Spinal cord (tissue), 10 donors: ENCODE measurements around the gene LPGAT1. TPM values are rescaled to one million over a fixed set of nuclear protein-coding genes. Genes with fewer than 3 reads are reported as not detected.
"Not testable (repeated sequence)": the region's sequence is repeated elsewhere in the genome, so short reads cannot be mapped to it uniquely, and the experiment has no call there.

Source experiments
- DNase-seq, 6 donors: peaks; one replicate each; pipeline versions ENCODE4 v3.0.0 to v3.0.0-alpha.2; 2013 to 2015; ENCODE audit warnings: low spot score in 6 of 6, low read depth in 4 of 6
- H3K27ac ChIP-seq: one replicate; pipeline ENCODE4 v1.5.1; 2013; ENCODE audit warnings: low read depth, low read length, control low read depth
- H3K27me3 ChIP-seq: one replicate; pipeline ENCODE4 v1.6.1; 2013; ENCODE audit warnings: low read length; ENCODE audit not compliant: control insufficient read depth, insufficient read depth
- H3K36me3 ChIP-seq: one replicate; pipeline ENCODE4 v1.6.1; 2013; ENCODE audit warnings: low read length; ENCODE audit not compliant: control insufficient read depth, insufficient read depth
- H3K4me1 ChIP-seq: one replicate; pipeline ENCODE4 v1.6.1; 2013; ENCODE audit warnings: low read length; ENCODE audit not compliant: control insufficient read depth, insufficient read depth
- H3K4me3 ChIP-seq: one replicate; pipeline ENCODE4 v1.5.1; 2013; ENCODE audit warnings: low read depth, low read length, control low read depth
- H3K9me3 ChIP-seq: one replicate; pipeline ENCODE4 v1.6.1; 2013; ENCODE audit warnings: low read length; ENCODE audit not compliant: control insufficient read depth, insufficient read depth
- WGBS: methylation state at CpG from one replicate; pipeline ENCODE4 v1.1.5; 2013; ENCODE audit warnings: missing lambda C conversion rate; ENCODE audit not compliant: insufficient coverage; 5-methylcytosine and 5-hydroxymethylcytosine counted together
- polyA plus RNA-seq, 2 donors: library from polyadenylated mRNA; unstranded; fragments of 120-200 nt; gene quantifications; one replicate each; pipeline ENCODE4 v1.2.1, GENCODE V29; 2013; ENCODE audit not compliant: insufficient read length in 2 of 2
- small RNA-seq: library from RNA; depleted of rRNA; stranded (forward); fragments of <200 nt; gene quantifications from one replicate; pipeline ENCODE3, GENCODE V24; 2014; ENCODE audit warnings: low replicate concordance
- total RNA-seq, 2 donors: library from RNA; depleted of rRNA in 1 of 2; stranded (reverse); fragments of 120-200 nt in 1 of 2; fragments of >200 nt in 1 of 2; gene quantifications; one replicate each; pipeline versions ENCODE4 v1.2.3 to v1.2.4, GENCODE V29; 2013 to 2014
- donor health status: healthy.

LPGAT1 gene
- total and polyA plus RNA-seq, 4 donors: 25.6 to 73.0 (median 37.0) TPM

DNA sequence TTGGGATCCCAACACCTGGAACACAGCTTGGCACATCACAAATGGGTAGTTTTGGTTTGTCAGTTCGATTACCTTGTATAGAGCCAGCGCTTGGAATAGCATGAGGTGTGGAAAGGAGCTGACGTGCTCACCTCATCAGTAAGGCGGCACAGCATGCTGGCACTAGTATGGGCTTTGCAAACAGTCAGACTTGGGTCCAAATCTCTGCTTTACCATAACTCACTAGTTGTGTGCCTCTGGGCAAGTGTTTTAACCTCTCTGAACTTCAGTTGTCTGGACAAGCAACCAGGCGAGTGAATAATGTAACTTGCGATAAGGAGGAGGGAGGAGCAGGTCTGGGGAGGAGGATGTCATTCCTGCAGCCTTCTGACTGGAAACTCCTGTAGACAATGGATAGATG, 128.8 kb downstream of the LPGAT1 start:
- WGBS: 95% methylated on average over 5 of the region's 6 CpGs
- H3K36me3 ChIP-seq: no peaks in the 10 kb centered on the region
- no peak for DNase-seq
- no peak overlapping the region for H3K4me3 ChIP-seq
- H3K4me1 ChIP-seq: peaks cover 13% of the 10 kb centered on the region
- H3K27me3 ChIP-seq: peaks cover 14% of the 10 kb centered on the region
- H3K9me3 ChIP-seq: no peaks in the 10 kb centered on the region
- no peak overlapping the region for H3K27ac ChIP-seq

- H3K27ac ChIP-seq: no peak overlapping the region
- peaks cover 14% of the 10 kb centered on the region for H3K27me3 ChIP-seq
- H3K9me3 ChIP-seq: no peaks in the 10 kb centered on the region
- no peaks in the 10 kb centered on the region for H3K36me3 ChIP-seq
- no peak overlapping the region for H3K4me3 ChIP-seq
- WGBS: 44% methylated on average over 14 of the region's 16 CpGs
- H3K4me1 ChIP-seq: peaks cover 13% of the 10 kb centered on the region
- no peak for DNase-seq
These were observed 131.5 kb downstream of the LPGAT1 start for GRCh38 chr1:211699059-211699458.

- WGBS: 21% methylated on average over 23 of the region's 29 CpGs
- H3K27ac ChIP-seq: no peak overlapping the region
- DNase-seq: peak in 2 of 6 donors; percentile 59 to 60
- peaks cover 13% of the 10 kb centered on the region for H3K4me1 ChIP-seq
- peaks cover 14% of the 10 kb centered on the region for H3K27me3 ChIP-seq
- no peaks in the 10 kb centered on the region for H3K9me3 ChIP-seq
- peak overlapping the region; percentile 26 for H3K4me3 ChIP-seq
- H3K36me3 ChIP-seq: no peaks in the 10 kb centered on the region
These were observed 132.2 kb downstream of the LPGAT1 start for GRCh38 chr1:211698161-211699026.

GRCh38 chr1:211697356-211697755, 133.2 kb downstream of the LPGAT1 start:
- no peak overlapping the region for H3K4me3 ChIP-seq
- H3K27ac ChIP-seq: no peak overlapping the region
- 88% methylated on average over 1 of the region's 1 CpG for WGBS
- DNase-seq: peak in 1 of 6 donors; percentile 52
- peaks cover 13% of the 10 kb centered on the region for H3K4me1 ChIP-seq
- peaks cover 14% of the 10 kb centered on the region for H3K27me3 ChIP-seq
- no peaks in the 10 kb centered on the region for H3K36me3 ChIP-seq
- no peaks in the 10 kb centered on the region for H3K9me3 ChIP-seq

DNA sequence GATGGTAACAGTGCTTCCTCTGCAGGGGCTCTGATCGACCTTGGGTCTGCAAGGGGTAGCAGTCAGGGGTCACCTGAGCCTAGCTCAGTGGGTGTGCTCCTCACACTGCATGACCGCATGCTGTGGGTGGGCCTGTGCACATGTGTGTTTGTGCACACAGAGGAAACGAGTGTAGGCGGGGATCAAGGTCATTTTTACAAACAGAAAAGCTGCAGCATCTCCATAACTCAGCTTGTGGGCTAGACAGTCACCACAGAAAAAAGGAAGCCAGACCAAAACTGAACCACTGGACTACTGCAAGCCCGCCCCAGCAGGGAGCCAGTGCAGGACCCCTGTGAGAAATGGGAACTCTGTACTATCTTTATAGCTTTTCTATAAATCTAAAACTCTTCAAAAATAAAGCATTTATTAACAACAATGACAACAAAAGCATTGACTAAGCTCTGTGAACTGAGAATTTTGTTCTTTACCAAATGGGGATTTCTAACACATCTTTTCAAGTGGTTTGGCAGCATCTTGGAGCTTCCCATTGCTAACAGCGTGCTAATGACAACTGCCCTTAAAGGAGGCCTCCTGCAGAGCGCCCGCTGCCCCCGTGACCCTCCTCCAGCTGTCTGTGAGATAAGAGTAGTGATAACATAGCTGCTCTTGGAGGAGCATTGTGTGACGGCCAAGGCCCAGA, 135.3 kb downstream of the LPGAT1 start:
- Histone ChIP-seq H3K36me3 (no peaks in the 10 kb centered on the region), H3K4me1 (peaks cover 13% of the 10 kb centered on the region), H3K27me3 (peaks cover 11% of the 10 kb centered on the region), H3K4me3 (no peak overlapping the region), H3K27ac (no peak overlapping the region), H3K9me3 (no peaks in the 10 kb centered on the region)
- WGBS: 56% methylated on average over 7 of the region's 10 CpGs
- DNase-seq: no peak

GRCh38 chr1:211693911-211694310, 136.7 kb downstream of the LPGAT1 start:
- not testable (repeated sequence) for DNase-seq, H3K27ac ChIP-seq, H3K27me3 ChIP-seq, H3K36me3 ChIP-seq, H3K4me3 ChIP-seq, H3K9me3 ChIP-seq, H3K4me1 ChIP-seq
- WGBS: no CpG with 5 or more reads among the region's 5 CpGs

Small RNAs within 50 kb of the gene (small RNA-seq; reads per million reads assigned to genes)
- gene RF00019 (not detected), gene RN7SL344P (not detected)

Other genes with a start within 250 kb of the LPGAT1 start
- 10 to 100 TPM in 1 of 2 donors, 1 to 10 TPM in 1; 6.9 to 10.2 TPM for gene NEK2, start 155.1 kb downstream of the LPGAT1 start, total RNA-seq
- 1 to 10 TPM; 6.9 to 9.5 TPM for gene NEK2, start 155.1 kb downstream of the LPGAT1 start, polyA plus RNA-seq
- gene INTS7, start 204.8 kb upstream of the LPGAT1 start, total RNA-seq: 10 to 100 TPM; 17.7 to 22.5 TPM
- gene INTS7, start 204.8 kb upstream of the LPGAT1 start, polyA plus RNA-seq: 10 to 100 TPM; 12.8 to 17.5 TPM
- gene DTL, start 205.0 kb upstream of the LPGAT1 start, total RNA-seq: 10 to 100 TPM in 1 of 2 donors, 1 to 10 TPM in 1; 9.2 to 12.1 TPM
- 1 to 10 TPM; 8.0 to 9.2 TPM for gene DTL, start 205.0 kb upstream of the LPGAT1 start, polyA plus RNA-seq